Measurements from ENCODE around the gene PRR5L.
A peak's percentile ranks its signal among the peaks of the same experiment; 100 is the strongest.

The PRR5L gene

GRCh38 chr11:36350137-36350513 is 54.0 kb downstream of the PRR5L start:
- no peak for TF ChIP-seq CTCF (IDR thresholded peaks at IDR 0.05; ENCODE audit: low read depth, low read length, missing control alignments)
- in situ Hi-C loops (cut with HindIII; ENCODE audit: low sequenced_read_pairs) = no loop called here
- no peak for DNase-seq (ENCODE audit: low read depth)

GRCh38 chr11:36352922-36353321 is 56.8 kb downstream of the PRR5L start:
- in situ Hi-C loops (cut with HindIII; ENCODE audit: low sequenced_read_pairs) = no loop called here
- no peak for DNase-seq (ENCODE audit: low read depth)
- TF ChIP-seq CTCF (IDR thresholded peaks at IDR 0.05; ENCODE audit: low read depth, low read length, missing control alignments) = no peak
- H3K4me3 ChIP-seq (ENCODE audit: low read depth, low read length) = no peak overlapping the region

More at GRCh38 chr11:36350137-36350513, 54.0 kb downstream of the PRR5L start:
- no peak overlapping the region for H3K4me3 ChIP-seq (ENCODE audit: low read depth, low read length)

- H3K4me3 ChIP-seq (ENCODE audit: low read depth, low read length) = no peak overlapping the region
- DNase-seq (ENCODE audit: low read depth) = peak; percentile 73
- no peak for TF ChIP-seq CTCF (IDR thresholded peaks at IDR 0.05; ENCODE audit: low read depth, low read length, missing control alignments)
- in situ Hi-C loops (cut with HindIII; ENCODE audit: low sequenced_read_pairs) = no loop called here
Measured at GRCh38 chr11:36354221-36355003, 58.3 kb downstream of the PRR5L start.

- DNase-seq (ENCODE audit: low read depth) = no peak
- H3K4me3 ChIP-seq (ENCODE audit: low read depth, low read length) = no peak overlapping the region
- in situ Hi-C loops (cut with HindIII; ENCODE audit: low sequenced_read_pairs) = no loop called here
- no peak for TF ChIP-seq CTCF (IDR thresholded peaks at IDR 0.05; ENCODE audit: low read depth, low read length, missing control alignments)
Measured at GRCh38 chr11:36356201-36356600, 60.1 kb downstream of the PRR5L start.

GRCh38 chr11:36357831-36358230 is 61.7 kb downstream of the PRR5L start:
- in situ Hi-C loops (cut with HindIII; ENCODE audit: low sequenced_read_pairs) = no loop called here
- no peak for DNase-seq (ENCODE audit: low read depth)
- no peak overlapping the region for H3K4me3 ChIP-seq (ENCODE audit: low read depth, low read length)
- no peak for TF ChIP-seq CTCF (IDR thresholded peaks at IDR 0.05; ENCODE audit: low read depth, low read length, missing control alignments)

GRCh38 chr11:36358436-36358835 is 62.3 kb downstream of the PRR5L start:
- H3K4me3 ChIP-seq (ENCODE audit: low read depth, low read length) = no peak overlapping the region
- TF ChIP-seq CTCF (IDR thresholded peaks at IDR 0.05; ENCODE audit: low read depth, low read length, missing control alignments) = no peak
- no peak for DNase-seq (ENCODE audit: low read depth)
- in situ Hi-C loops (cut with HindIII; ENCODE audit: low sequenced_read_pairs) = no loop called here
